GM18507 (cell line): ENCODE results near the gene EFNA4.
A peak's percentile ranks its signal among the peaks of the same experiment; 100 is the strongest.

Source experiments
- DNase-seq: peaks from one replicate; pipeline ENCODE4 v3.0.0; 2011; ENCODE audit warnings: low read depth; ENCODE audit not compliant: insufficient read length; ENCODE audit errors: extremely low spot score
- FAIRE-seq: peaks from 2 replicates; lab custom pipeline; 2011; peaks lifted over from hg19 to GRCh38; lab: Jason Lieb, UNC

EFNA4 gene

GRCh38 chr1:155083865-155084721, 20.6 kb downstream of the EFNA4 start:
- FAIRE-seq (peak; percentile 64), DNase-seq (no peak)

GRCh38 chr1:155084722-155085503, 21.4 kb downstream of the EFNA4 start:
- FAIRE-seq (peak; percentile 95), DNase-seq (peak; percentile 87)

GRCh38 chr1:155085504-155086127, 22.1 kb downstream of the EFNA4 start:
- no peak for FAIRE-seq
- no peak for DNase-seq

GRCh38 chr1:155086128-155086741, 22.7 kb downstream of the EFNA4 start:
- peak; percentile 80 for FAIRE-seq
- DNase-seq = peak; percentile 64

- FAIRE-seq (no peak), DNase-seq (no peak)
Measured at GRCh38 chr1:155086856-155087535, 23.5 kb downstream of the EFNA4 start.

- DNase-seq (peak; percentile 51), FAIRE-seq (peak; percentile 85)
Measured at GRCh38 chr1:155091071-155092051, 27.8 kb downstream of the EFNA4 start.

- FAIRE-seq (no peak), DNase-seq (no peak)
Measured at GRCh38 chr1:155092131-155092530, 28.6 kb downstream of the EFNA4 start.

- DNase-seq (no peak), FAIRE-seq (no peak)
Measured at GRCh38 chr1:155092641-155093040, 29.1 kb downstream of the EFNA4 start.

- FAIRE-seq (no peak), DNase-seq (no peak)
Measured at GRCh38 chr1:155093911-155094621, 30.5 kb downstream of the EFNA4 start.

GRCh38 chr1:155094622-155094948, 31.0 kb downstream of the EFNA4 start:
- no peak for FAIRE-seq

GRCh38 chr1:155099331-155099730, 35.8 kb downstream of the EFNA4 start:
- DNase-seq = no peak
- no peak for FAIRE-seq

More at GRCh38 chr1:155094622-155094948, 31.0 kb downstream of the EFNA4 start:
- no peak for DNase-seq

GRCh38 chr1:155103325-155103724, 39.8 kb downstream of the EFNA4 start:
- DNase-seq (no peak), FAIRE-seq (no peak)

- no peak for FAIRE-seq
- no peak for DNase-seq
Measured at GRCh38 chr1:155104605-155105534, 41.3 kb downstream of the EFNA4 start.

- DNase-seq (no peak), FAIRE-seq (no peak)
Measured at GRCh38 chr1:155105604-155106011, 42.1 kb downstream of the EFNA4 start.

- DNase-seq = no peak
- FAIRE-seq = no peak
Measured at GRCh38 chr1:155106862-155107261, 43.3 kb downstream of the EFNA4 start.
